RWPE2 (cell line): Measurements from ENCODE around the gene ELK3.

ENCODE experiments used
- ATAC-seq: fragments of 200-7000 bp; cut with Tn5 transposase; 3 replicates; pipeline ENCODE4 v1.9.1; 2021; ENCODE audit warnings: low read depth
- DNase-seq: peaks from one replicate; pipeline ENCODE4 v3.0.0-alpha.2; 2020; ENCODE audit warnings: low spot score
- H3K27ac ChIP-seq: fragments of 450-650 bp; 2 replicates; pipeline ENCODE4 v1.5.1; 2017; ENCODE audit warnings: mild to moderate bottlenecking; ENCODE audit not compliant: poor library complexity, severe bottlenecking
- H3K27me3 ChIP-seq: fragments of 250-450 bp; sonication (Bioruptor Pico); 2 replicates; pipeline ENCODE4 v1.5.1; 2021; ENCODE audit warnings: mild to moderate bottlenecking, moderate library complexity; ENCODE audit not compliant: insufficient read depth, poor library complexity, severe bottlenecking
- H3K36me3 ChIP-seq: fragments of 250-450 bp; sonication (Bioruptor Pico); 2 replicates; pipeline ENCODE4 v1.5.1; 2020; ENCODE audit warnings: low read depth, mild to moderate bottlenecking, moderate library complexity
- H3K4me1 ChIP-seq: fragments of 250-450 bp; sonication (Bioruptor Pico); 2 replicates; pipeline ENCODE4 v1.5.1; 2021; ENCODE audit warnings: mild to moderate bottlenecking, moderate library complexity; ENCODE audit not compliant: insufficient read depth, poor library complexity, severe bottlenecking
- H3K4me3 ChIP-seq: fragments of 250-450 bp; sonication (Bioruptor Pico); 2 replicates; pipeline ENCODE4 v1.5.1; 2021; ENCODE audit warnings: mild to moderate bottlenecking, moderate library complexity; ENCODE audit not compliant: severe bottlenecking
- H3K9me3 ChIP-seq: fragments of 250-450 bp; sonication (Bioruptor Pico); 2 replicates; pipeline ENCODE4 v1.5.1; 2021; ENCODE audit warnings: mild to moderate bottlenecking, moderate library complexity; ENCODE audit not compliant: severe bottlenecking
- TF ChIP-seq, protein P1 (sequence below): fragments of 450-650 bp; IDR thresholded peaks from one replicate; pipeline ENCODE4 v1.5.1; 2017; ENCODE audit warnings: mild to moderate bottlenecking, moderate library complexity; ENCODE audit not compliant: poor library complexity, severe bottlenecking

ELK3 gene

DNA sequence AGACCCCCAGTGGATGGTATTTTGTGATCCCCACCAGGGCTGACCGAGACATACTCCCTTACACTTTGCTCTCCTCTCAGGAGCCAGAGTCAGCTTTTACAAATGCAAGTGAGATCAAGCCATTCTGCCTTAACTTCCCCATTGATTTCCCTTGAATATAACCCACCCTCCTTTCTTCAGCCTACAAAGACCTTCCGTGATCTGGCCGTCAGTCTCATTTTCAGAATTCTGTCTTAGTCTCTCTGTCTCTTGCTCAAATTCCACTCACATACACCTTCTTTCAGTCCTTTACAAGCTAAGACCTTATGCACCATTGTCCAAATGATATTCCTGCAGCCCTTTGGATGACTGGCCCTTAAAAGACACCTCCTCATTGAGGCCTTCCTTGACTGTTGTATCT, 39.0 kb upstream of the ELK3 start:
- Histone ChIP-seq H3K9me3 (no peaks in the 10 kb centered on the region), H3K4me1 (no peaks in the 10 kb centered on the region), H3K27ac (no peak overlapping the region), H3K4me3 (no peak overlapping the region), H3K27me3 (no peaks in the 10 kb centered on the region), H3K36me3 (no peaks in the 10 kb centered on the region)
- no peak for DNase-seq
- TF ChIP-seq, protein P1, sequence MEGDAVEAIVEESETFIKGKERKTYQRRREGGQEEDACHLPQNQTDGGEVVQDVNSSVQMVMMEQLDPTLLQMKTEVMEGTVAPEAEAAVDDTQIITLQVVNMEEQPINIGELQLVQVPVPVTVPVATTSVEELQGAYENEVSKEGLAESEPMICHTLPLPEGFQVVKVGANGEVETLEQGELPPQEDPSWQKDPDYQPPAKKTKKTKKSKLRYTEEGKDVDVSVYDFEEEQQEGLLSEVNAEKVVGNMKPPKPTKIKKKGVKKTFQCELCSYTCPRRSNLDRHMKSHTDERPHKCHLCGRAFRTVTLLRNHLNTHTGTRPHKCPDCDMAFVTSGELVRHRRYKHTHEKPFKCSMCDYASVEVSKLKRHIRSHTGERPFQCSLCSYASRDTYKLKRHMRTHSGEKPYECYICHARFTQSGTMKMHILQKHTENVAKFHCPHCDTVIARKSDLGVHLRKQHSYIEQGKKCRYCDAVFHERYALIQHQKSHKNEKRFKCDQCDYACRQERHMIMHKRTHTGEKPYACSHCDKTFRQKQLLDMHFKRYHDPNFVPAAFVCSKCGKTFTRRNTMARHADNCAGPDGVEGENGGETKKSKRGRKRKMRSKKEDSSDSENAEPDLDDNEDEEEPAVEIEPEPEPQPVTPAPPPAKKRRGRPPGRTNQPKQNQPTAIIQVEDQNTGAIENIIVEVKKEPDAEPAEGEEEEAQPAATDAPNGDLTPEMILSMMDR, result no peak
- no peak for ATAC-seq

DNA sequence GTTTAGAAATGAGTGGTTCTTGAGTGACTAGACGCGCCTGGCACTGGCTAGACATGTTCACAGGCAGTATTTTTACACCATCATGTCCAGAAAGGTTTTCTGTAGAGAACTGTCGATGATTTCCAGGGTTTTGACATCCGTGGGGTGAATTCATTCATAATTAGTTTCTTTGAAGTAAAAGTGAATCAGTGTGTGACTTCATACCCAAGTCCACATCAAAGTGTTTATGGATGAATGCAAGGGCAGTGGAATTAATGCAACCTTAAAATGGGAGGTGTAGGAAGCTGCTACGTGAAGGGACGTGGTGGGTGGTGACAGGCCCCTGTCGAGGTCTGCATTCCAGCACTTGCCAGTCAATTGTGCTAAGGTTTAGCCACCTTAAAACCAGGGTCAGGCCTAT, 38.4 kb upstream of the ELK3 start:
- no peaks in the 10 kb centered on the region for H3K9me3 ChIP-seq
- H3K36me3 ChIP-seq, result no peaks in the 10 kb centered on the region
- no peaks in the 10 kb centered on the region for H3K27me3 ChIP-seq
- no peak for DNase-seq
- no peak for ATAC-seq
- TF ChIP-seq, protein P1, result no peak
- no peak overlapping the region for H3K4me3 ChIP-seq
- H3K4me1 ChIP-seq, result no peaks in the 10 kb centered on the region
- H3K27ac ChIP-seq, result no peak overlapping the region

GRCh38 chr12:96156211-96156610, 38.0 kb upstream of the ELK3 start:
- Histone ChIP-seq H3K36me3 (no peaks in the 10 kb centered on the region), H3K4me1 (no peaks in the 10 kb centered on the region), H3K4me3 (no peak overlapping the region), H3K27ac (no peak overlapping the region), H3K27me3 (no peaks in the 10 kb centered on the region), H3K9me3 (no peaks in the 10 kb centered on the region)
- no peak for DNase-seq
- TF ChIP-seq, protein P1, result no peak
- ATAC-seq, result no peak

DNA sequence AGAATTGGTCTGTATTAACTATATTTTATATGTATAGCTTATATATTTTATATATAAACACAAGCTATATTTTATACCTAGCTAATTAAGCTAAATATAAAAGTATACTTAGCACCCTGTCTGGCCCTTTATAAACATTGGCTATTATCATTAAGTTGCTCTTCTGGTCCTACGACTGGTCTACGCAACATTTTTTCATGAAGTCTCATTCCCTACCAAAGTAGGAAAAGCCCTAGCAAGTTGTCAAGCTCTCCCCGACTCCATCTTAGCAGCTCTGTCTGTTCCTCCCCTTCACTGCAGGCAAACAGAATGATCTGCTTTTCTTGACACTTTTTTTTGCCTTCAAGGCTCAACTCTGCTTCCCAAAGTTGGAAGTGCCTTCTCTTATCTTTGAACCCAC, 36.7 kb upstream of the ELK3 start:
- Histone ChIP-seq H3K4me3 (no peak overlapping the region), H3K27me3 (no peaks in the 10 kb centered on the region), H3K9me3 (no peaks in the 10 kb centered on the region), H3K36me3 (no peaks in the 10 kb centered on the region), H3K4me1 (no peaks in the 10 kb centered on the region), H3K27ac (no peak overlapping the region)
- TF ChIP-seq, protein P1, result no peak
- ATAC-seq (no peak), DNase-seq (no peak)

GRCh38 chr12:96164951-96165811, 29.0 kb upstream of the ELK3 start:
- Histone ChIP-seq H3K27ac (no peak overlapping the region), H3K4me1 (no peaks in the 10 kb centered on the region), H3K27me3 (no peaks in the 10 kb centered on the region), H3K9me3 (no peaks in the 10 kb centered on the region), H3K36me3 (no peaks in the 10 kb centered on the region), H3K4me3 (no peak overlapping the region)
- TF ChIP-seq, protein P1, result no peak
- no peak for ATAC-seq
- no peak for DNase-seq
